Activated CD4-positive, alpha-beta T cell treated with anti-CD3 and anti-CD28 coated beads for 48 hours (primary cell): ENCODE results near the gene KRT40.

Experiments used
- DNase-seq: peaks from one replicate; pipeline ENCODE4 v3.0.0-alpha.2; 2020

The KRT40 gene

GRCh38 chr17:40995116-40995515 is 11.0 kb upstream of the KRT40 start:
- no peak for DNase-seq

GRCh38 chr17:40993839-40994238 is 9.7 kb upstream of the KRT40 start, which contains the start of gene KRTAP3-3:
KRTAP3-3 (minus strand) TSS chr17:40994164; CDS start chr17:40994097, 67 bp downstream.
- no peak for DNase-seq

- no peak for DNase-seq
Measured at GRCh38 chr17:40993084-40993483, 9.0 kb upstream of the KRT40 start.

GRCh38 chr17:40992666-40993065 is 8.5 kb upstream of the KRT40 start:
- no peak for DNase-seq

GRCh38 chr17:40986920-40987319 is 2.8 kb upstream of the KRT40 start:
- no peak for DNase-seq

- no peak for DNase-seq
Measured at GRCh38 chr17:40981115-40981514, 3.0 kb downstream of the KRT40 start.

GRCh38 chr17:40980596-40980995 is 3.5 kb downstream of the KRT40 start:
- no peak for DNase-seq

GRCh38 chr17:40980117-40980516 is 4.0 kb downstream of the KRT40 start:
- DNase-seq, result no peak

- no peak for DNase-seq
Measured at GRCh38 chr17:40978575-40979151, 5.5 kb downstream of the KRT40 start.

GRCh38 chr17:40975516-40975915 is 8.6 kb downstream of the KRT40 start:
- DNase-seq, result no peak

- DNase-seq, result no peak
Measured at GRCh38 chr17:40974366-40974765, 9.8 kb downstream of the KRT40 start.

GRCh38 chr17:40967582-40967981 is 16.5 kb downstream of the KRT40 start:
- no peak for DNase-seq

- no peak for DNase-seq
Measured at GRCh38 chr17:40966848-40967247, 17.3 kb downstream of the KRT40 start, which contains the start of gene KRT39. KRT39 (minus strand) TSS chr17:40966948; CDS start chr17:40966856, 92 bp downstream.

- no peak for DNase-seq
Measured at GRCh38 chr17:40963838-40964237, 20.3 kb downstream of the KRT40 start.

- DNase-seq, result no peak
Measured at GRCh38 chr17:40962059-40962561, 22.0 kb downstream of the KRT40 start.

GRCh38 chr17:40961591-40961990 is 22.5 kb downstream of the KRT40 start:
- no peak for DNase-seq

- DNase-seq, result no peak
Measured at GRCh38 chr17:40960144-40960543, 24.0 kb downstream of the KRT40 start.

GRCh38 chr17:40958086-40958953 is 25.8 kb downstream of the KRT40 start:
- DNase-seq, result no peak

GRCh38 chr17:40956401-40957254 is 27.5 kb downstream of the KRT40 start:
- no peak for DNase-seq

GRCh38 chr17:40953881-40954280 is 30.2 kb downstream of the KRT40 start:
- peak; percentile 57 for DNase-seq

GRCh38 chr17:40952661-40953060 is 31.5 kb downstream of the KRT40 start:
- no peak for DNase-seq

- no peak for DNase-seq
Measured at GRCh38 chr17:40952154-40952553, 32.0 kb downstream of the KRT40 start.

GRCh38 chr17:40951011-40951622 is 33.0 kb downstream of the KRT40 start:
- DNase-seq, result no peak
